Tibial artery (tissue), 4 donors: ENCODE data around the gene HYAL1.
A peak's percentile ranks its signal among the peaks of the same experiment; 100 is the strongest.

Source experiments
- DNase-seq, 2 donors: peaks; one replicate each; pipeline ENCODE4 v3.0.0-alpha.2; 2019
- H3K27ac ChIP-seq, 2 donors: fragments of 200-600 bp; sonication (generic) in 1 of 2; 1 replicate in 1 of 2; 2 replicates in 1 of 2; pipeline ENCODE4 v1.5.1; 2018 to 2019; ENCODE audit warnings: mild to moderate bottlenecking in 1 of 2
- H3K27me3 ChIP-seq, 2 donors: fragments of 200-600 bp; sonication (generic) in 1 of 2; one replicate each; pipeline versions ENCODE4 v1.5.1 to v1.6.0; 2016 to 2019
- H3K36me3 ChIP-seq, 3 donors: fragments of 200-600 bp; sonication (generic) in 2 of 3; one replicate each; pipeline ENCODE4 v1.5.1; 2016 to 2019; ENCODE audit warnings: mild to moderate bottlenecking in 2 of 3
- H3K4me1 ChIP-seq, 4 donors: fragments of 200-600 bp; sonication (generic) in 2 of 4; 1 replicate in 3 of 4; 2 replicates in 1 of 4; pipeline ENCODE4 v1.5.1; 2016 to 2019
- H3K4me3 ChIP-seq, 2 donors: fragments of 200-600 bp; sonication (generic) in 1 of 2; 1 replicate in 1 of 2; 2 replicates in 1 of 2; pipeline ENCODE4 v1.5.1; 2018 to 2019; ENCODE audit warnings: mild to moderate bottlenecking in 2 of 2
- H3K9me3 ChIP-seq, 3 donors: fragments of 200-600 bp; sonication (generic) in 1 of 3; one replicate each; pipeline ENCODE4 v1.5.1; 2016 to 2019
- CTCF ChIP-seq, 2 experiments: fragments of 200-600 bp in 1 of 2; fragments of 450-650 bp in 1 of 2; IDR thresholded peaks; one replicate each; pipeline ENCODE4 v1.5.1; 2017 to 2019; ENCODE audit warnings: antibody characterized with exemption in 2 of 2, mild to moderate bottlenecking in 1 of 2, moderate library complexity in 1 of 2
- intact Hi-C: fragments of 100-400 bp; cut with DNase I; formaldehyde crosslinking; loops from one replicate; pipeline ENCODE4 v1.15.0; 2023; ENCODE audit warnings: low total_unique reads

HYAL1 gene

GRCh38 chr3:50318615-50319014, 15.2 kb upstream of the HYAL1 start:
- Histone ChIP-seq H3K9me3 (no peaks in the 10 kb centered on the region), H3K4me3 (peak overlapping the region in 1 of 2 donors; percentile 17), H3K27me3 (no peaks in the 10 kb centered on the region), H3K4me1 (peaks cover 0 to 57% (median 30%) of the 10 kb centered on the region in 4 donors), H3K36me3 (peaks cover 0 to 24% (median 18%) of the 10 kb centered on the region in 3 donors), H3K27ac (no peak overlapping the region)
- intact Hi-C loops = no loop called here
- no peak for DNase-seq
- TF ChIP-seq CTCF (IDR thresholded peaks at IDR 0.05) = no peak

- no peaks in the 10 kb centered on the region for H3K9me3 ChIP-seq
- peaks cover 0 to 24% (median 18%) of the 10 kb centered on the region in 3 donors for H3K36me3 ChIP-seq
- H3K27ac ChIP-seq = no peak overlapping the region
- no peak for TF ChIP-seq CTCF (IDR thresholded peaks at IDR 0.05)
- no peak for DNase-seq
- H3K27me3 ChIP-seq = no peaks in the 10 kb centered on the region
- H3K4me1 ChIP-seq = peaks cover 0 to 57% (median 30%) of the 10 kb centered on the region in 4 donors
- H3K4me3 ChIP-seq = no peak overlapping the region
- intact Hi-C loops = no loop called here
These were observed 14.8 kb upstream of the HYAL1 start for GRCh38 chr3:50318163-50318562.

GRCh38 chr3:50317300-50317699, 13.9 kb upstream of the HYAL1 start:
- H3K36me3 ChIP-seq = peaks cover 0 to 24% (median 18%) of the 10 kb centered on the region in 3 donors
- DNase-seq = no peak
- no peak overlapping the region for H3K27ac ChIP-seq
- no peaks in the 10 kb centered on the region for H3K27me3 ChIP-seq
- TF ChIP-seq CTCF (IDR thresholded peaks at IDR 0.05) = no peak
- H3K4me3 ChIP-seq = no peak overlapping the region
- intact Hi-C loops = no loop called here
- peaks cover 0 to 50% (median 28%) of the 10 kb centered on the region in 4 donors for H3K4me1 ChIP-seq
- no peaks in the 10 kb centered on the region for H3K9me3 ChIP-seq

GRCh38 chr3:50316657-50317242, 13.4 kb upstream of the HYAL1 start:
- no peak for TF ChIP-seq CTCF (IDR thresholded peaks at IDR 0.05)
- no peak for DNase-seq
- Histone ChIP-seq H3K27ac (no peak overlapping the region), H3K4me3 (no peak overlapping the region), H3K27me3 (no peaks in the 10 kb centered on the region), H3K4me1 (peaks cover 0 to 45% (median 23%) of the 10 kb centered on the region in 4 donors), H3K36me3 (peaks cover 0 to 24% (median 18%) of the 10 kb centered on the region in 3 donors), H3K9me3 (no peaks in the 10 kb centered on the region)
- intact Hi-C loops = no loop called here

GRCh38 chr3:50314816-50315215, 11.4 kb upstream of the HYAL1 start:
- no peak for TF ChIP-seq CTCF (IDR thresholded peaks at IDR 0.05)
- Histone ChIP-seq H3K4me1 (peaks cover 0 to 33% (median 13%) of the 10 kb centered on the region in 4 donors), H3K4me3 (no peak overlapping the region), H3K9me3 (no peaks in the 10 kb centered on the region), H3K27ac (no peak overlapping the region), H3K27me3 (no peaks in the 10 kb centered on the region), H3K36me3 (peaks cover 0 to 24% (median 18%) of the 10 kb centered on the region in 3 donors)
- intact Hi-C loops = no loop called here
- no peak for DNase-seq
